Brain pericyte (primary cell): ENCODE data around the gene MMP19.
A peak's percentile ranks its signal among the peaks of the same experiment; 100 is the strongest.
"Not testable (repeated sequence)": the region's sequence is repeated elsewhere in the genome, so short reads cannot be mapped to it uniquely, and the experiment has no call there.

ENCODE experiments used
- DNase-seq: peaks from one replicate; pipeline ENCODE4 v3.0.0-alpha.2; 2012; ENCODE audit warnings: low read depth, low spot score

The MMP19 gene

GRCh38 chr12:55842681-55843429 lies at the start of gene MMP19:
TSS of gene MMP19 (minus strand) at chr12:55842936. CDS start at chr12:55842830, 106 bp downstream.
- no peak for DNase-seq

- DNase-seq, result no peak
These were observed 48.6 kb upstream of the MMP19 start for GRCh38 chr12:55891310-55891709.

- DNase-seq, result no peak
These were observed 42.4 kb upstream of the MMP19 start for GRCh38 chr12:55885113-55885512.

GRCh38 chr12:55877824-55878223 lies 35.1 kb upstream of the MMP19 start:
- DNase-seq, result no peak

- DNase-seq, result no peak
These were observed 33.1 kb upstream of the MMP19 start for GRCh38 chr12:55875704-55876467.

GRCh38 chr12:55874443-55874842 lies 31.7 kb upstream of the MMP19 start:
- no peak for DNase-seq

- DNase-seq, result not testable (repeated sequence)
These were observed 23.8 kb upstream of the MMP19 start for GRCh38 chr12:55866454-55867004.

GRCh38 chr12:55865327-55865726 lies 22.6 kb upstream of the MMP19 start:
- no peak for DNase-seq

GRCh38 chr12:55862931-55863330 lies 20.2 kb upstream of the MMP19 start:
- not testable (repeated sequence) for DNase-seq

- no peak for DNase-seq
These were observed 19.6 kb upstream of the MMP19 start for GRCh38 chr12:55862286-55862685.

- no peak for DNase-seq
These were observed 19.1 kb upstream of the MMP19 start for GRCh38 chr12:55861871-55862270.

GRCh38 chr12:55861396-55861795 lies 18.7 kb upstream of the MMP19 start:
- DNase-seq, result no peak

GRCh38 chr12:55852740-55853139 lies 10.0 kb upstream of the MMP19 start:
- DNase-seq, result no peak

- no peak for DNase-seq
These were observed 8.2 kb upstream of the MMP19 start for GRCh38 chr12:55850893-55851292.

- no peak for DNase-seq
These were observed 7.7 kb upstream of the MMP19 start for GRCh38 chr12:55850401-55850800.

- no peak for DNase-seq
These were observed 7.0 kb upstream of the MMP19 start for GRCh38 chr12:55849616-55850343.

- peak; percentile 95 for DNase-seq
These were observed 5.0 kb upstream of the MMP19 start for GRCh38 chr12:55847603-55848291.

- DNase-seq, result no peak
These were observed 4.3 kb upstream of the MMP19 start for GRCh38 chr12:55847033-55847432.

GRCh38 chr12:55845785-55846496 lies 3.2 kb upstream of the MMP19 start:
- no peak for DNase-seq

- no peak for DNase-seq
These were observed 2.6 kb upstream of the MMP19 start for GRCh38 chr12:55845361-55845760.

- no peak for DNase-seq
These were observed 2.2 kb upstream of the MMP19 start for GRCh38 chr12:55844961-55845360.
